ENCODE data around the gene PTGR1.

Gene PTGR1

DNA sequence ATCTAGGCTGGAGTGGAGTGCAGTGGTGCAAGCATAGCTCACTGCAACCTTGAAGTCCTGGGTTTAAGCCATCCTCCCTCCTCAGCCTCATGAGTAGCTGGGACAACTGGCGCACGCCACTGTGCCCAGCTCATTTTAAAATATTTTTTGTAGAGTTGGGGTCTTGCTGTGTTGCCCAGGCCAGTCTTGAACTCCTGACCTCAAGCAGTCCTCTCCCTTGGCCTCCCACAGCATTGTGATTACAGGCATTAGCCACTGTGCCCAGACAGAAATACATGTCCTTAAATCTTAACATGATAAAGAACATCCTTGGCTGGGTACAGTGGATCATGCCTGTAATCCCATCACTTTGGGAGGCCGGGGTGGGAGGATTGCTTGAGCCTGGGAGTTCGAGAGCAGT, 67.7 kb downstream of the PTGR1 start:
- no peak for DNase-seq

DNA sequence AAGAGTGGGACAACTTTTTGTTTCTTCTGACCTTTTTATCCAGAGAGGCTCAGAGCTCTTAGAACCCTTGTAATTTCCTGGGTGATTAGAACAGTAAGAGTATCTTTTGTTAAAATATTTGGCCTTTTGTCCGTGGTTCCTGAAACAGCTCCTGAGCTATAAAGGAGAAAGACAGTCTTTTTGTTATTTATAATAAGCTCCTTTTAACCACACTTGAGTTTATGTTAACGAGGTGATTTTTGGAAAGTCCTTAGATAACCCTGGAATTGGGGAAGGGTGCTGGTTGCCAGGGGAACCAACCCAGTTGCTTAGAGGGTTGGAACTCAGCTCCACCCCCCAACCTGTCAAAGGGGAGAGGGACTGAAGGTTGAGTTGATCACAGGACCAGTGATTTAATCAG, 69.7 kb downstream of the PTGR1 start:
- DNase-seq, result no peak

DNA sequence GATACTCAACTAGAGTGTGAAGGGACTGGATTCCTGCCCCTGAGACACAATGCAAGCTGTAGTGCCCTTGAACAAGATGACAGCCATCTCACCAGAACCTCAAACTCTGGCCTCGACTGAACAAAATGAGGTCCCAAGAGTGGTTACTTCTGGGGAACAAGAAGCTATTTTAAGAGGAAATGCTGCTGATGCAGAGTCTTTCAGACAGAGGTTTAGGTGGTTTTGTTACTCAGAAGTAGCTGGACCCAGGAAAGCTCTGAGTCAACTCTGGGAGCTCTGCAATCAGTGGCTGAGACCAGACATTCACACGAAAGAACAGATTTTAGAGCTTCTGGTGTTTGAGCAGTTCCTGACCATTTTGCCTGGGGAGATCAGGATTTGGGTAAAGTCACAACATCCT, 72.1 kb downstream of the PTGR1 start:
- DNase-seq, result no peak

- DNase-seq, result peak; percentile 60
Observed at GRCh38 chr9:111525056-111525977, 74.1 kb downstream of the PTGR1 start, which contains the start of gene ZNF483. Gene ZNF483, plus strand, starts transcription at chr9:111525179. Its CDS starts 2,217 bp downstream, at chr9:111527396.

- no peak for DNase-seq
Observed at GRCh38 chr9:111524731-111525055, 74.8 kb downstream of the PTGR1 start.

- no peak for DNase-seq
Observed at GRCh38 chr9:111516061-111516465, 83.4 kb downstream of the PTGR1 start.

DNA sequence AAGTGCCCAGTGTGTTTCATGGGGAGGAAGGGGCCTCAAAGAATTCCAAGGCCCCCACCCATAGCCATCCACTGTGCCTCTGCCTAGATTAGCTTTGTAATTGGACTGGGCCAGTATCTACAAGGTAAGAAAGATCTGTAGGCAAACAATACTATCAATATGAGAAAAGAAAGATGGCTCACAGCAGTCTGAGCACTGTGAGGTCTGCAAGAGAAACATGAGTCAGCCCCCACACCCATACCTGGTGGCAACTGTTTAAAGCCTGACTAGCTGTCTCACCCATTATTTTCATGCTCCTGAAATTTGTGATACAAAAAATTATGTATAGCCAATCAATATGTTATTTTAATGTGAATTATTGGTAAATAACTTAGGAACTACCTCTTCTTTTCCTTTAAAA, 84.5 kb downstream of the PTGR1 start:
- no peak for DNase-seq
